ENCODE data around the gene BAIAP2. TPM values are rescaled to one million over a fixed set of nuclear protein-coding genes. Genes with fewer than 3 reads are reported as not detected.

Gene BAIAP2
- total RNA-seq, 1 donor from 2014 or later = 111 TPM

- no peak for ATAC-seq
Measured at GRCh38 chr17:81091154-81091553, 56.2 kb downstream of the BAIAP2 start.

DNA sequence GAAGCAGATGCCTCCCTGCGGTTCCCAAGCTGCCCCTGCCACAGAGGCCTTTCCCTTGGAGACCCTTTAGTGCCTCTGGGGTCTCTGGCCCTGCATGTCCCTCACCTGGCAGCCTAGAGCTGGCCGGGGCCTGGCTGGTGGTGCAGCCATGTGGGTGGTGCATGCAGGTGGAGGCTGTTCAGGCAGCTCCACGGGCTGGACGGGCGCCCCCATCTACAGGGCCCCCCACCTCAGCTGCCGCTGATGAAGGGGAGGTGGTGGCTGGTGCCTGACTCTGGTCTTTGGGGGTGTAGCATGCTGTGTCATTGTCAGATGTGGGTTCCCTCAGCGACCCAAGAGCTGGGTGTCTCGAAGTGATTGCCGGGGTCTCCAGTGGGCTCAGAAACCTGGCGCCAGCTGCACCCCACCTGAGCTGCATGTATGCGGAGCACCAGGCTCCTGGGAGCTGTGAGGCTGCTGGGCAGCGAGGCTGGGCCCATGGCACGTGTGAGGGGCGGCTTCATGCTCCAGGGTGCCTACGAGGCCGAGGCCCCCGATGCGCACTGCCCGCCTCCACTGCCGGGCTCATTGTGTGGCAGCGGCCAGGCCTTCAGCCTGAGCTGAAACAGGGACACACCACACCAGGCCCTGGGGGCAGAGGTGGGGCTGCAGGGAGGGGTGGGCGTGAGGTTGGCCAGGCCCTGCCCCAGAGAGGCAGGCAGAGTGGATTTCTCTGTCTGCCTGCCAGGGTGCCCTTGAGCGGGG is 57.0 kb downstream of the BAIAP2 start:
- no peak for ATAC-seq

DNA sequence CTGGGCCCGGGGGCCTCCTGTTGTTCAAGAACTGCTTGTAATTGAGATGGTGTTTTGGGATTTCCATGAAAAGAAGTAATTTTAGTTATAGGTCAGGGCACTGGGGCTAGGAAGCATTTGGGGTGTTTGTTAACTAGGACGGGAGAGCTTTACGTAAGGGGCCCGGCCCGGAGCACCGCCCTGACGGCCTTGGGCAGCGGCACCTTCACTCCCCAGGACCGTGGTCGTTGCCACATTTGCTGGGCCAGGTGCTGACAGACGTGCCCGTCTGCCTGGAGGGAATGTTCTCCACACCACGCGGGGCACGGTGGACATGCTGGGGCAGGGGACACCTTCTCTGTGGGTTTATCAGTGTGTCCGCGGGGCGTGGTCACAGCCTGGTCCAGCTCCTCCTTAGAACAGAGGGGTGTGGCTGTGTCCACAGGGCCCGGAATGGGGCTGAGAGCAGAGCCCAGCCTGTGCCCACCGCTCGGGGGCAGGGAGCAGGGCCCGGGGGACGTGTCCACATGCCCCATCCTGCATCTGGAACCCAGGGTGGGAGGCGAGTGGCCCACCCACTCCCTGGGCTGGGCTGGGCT is 57.7 kb downstream of the BAIAP2 start:
- ATAC-seq = peak; percentile 4

GRCh38 chr17:81093619-81094508 is 58.9 kb downstream of the BAIAP2 start:
- no peak for ATAC-seq

GRCh38 chr17:81094509-81095382 is 59.8 kb downstream of the BAIAP2 start:
- peak; percentile 79 for ATAC-seq

GRCh38 chr17:81095383-81095762 is 60.4 kb downstream of the BAIAP2 start:
- ATAC-seq = no peak

- ATAC-seq = no peak
Measured at GRCh38 chr17:81096741-81097133, 61.8 kb downstream of the BAIAP2 start.

DNA sequence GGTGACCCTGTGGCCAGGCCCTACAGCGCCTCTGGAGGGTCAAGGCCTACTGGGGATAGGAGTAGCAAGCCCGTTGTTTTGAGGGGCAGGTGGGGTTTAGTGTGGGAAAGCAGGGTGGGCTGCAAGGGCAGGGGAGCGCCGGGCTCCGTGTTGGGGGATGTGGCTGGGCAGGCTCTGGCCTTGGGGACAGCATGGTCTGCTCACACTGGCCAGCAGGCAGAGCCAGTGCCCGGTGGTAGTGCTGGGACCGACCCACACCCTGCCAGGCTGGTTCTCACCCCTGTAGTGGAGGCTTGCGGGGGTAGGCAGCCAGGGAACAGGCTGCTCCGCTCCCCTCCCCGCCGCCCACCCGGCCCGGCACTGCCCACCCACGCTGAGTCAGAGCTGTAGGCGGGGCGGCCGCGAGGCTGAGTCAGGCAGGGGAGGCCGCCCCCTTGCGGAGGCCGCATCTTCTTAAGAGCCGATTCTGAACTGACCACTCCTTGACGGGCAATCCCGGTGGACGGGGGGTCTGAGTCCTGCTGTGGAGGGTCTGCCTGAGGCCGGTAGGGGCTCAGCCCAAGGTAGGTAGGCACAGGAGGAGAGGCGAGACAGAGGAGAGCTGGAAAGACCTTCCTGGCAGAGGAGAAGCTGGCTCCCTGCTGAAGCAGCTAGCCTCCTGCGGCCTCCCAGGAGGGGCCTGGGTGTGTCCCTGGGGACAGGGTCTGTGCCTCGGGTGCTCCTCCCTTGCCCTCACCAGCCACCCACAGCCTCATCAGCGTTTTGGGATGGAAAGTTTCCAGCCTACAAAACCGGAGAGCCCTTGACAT is 62.4 kb downstream of the BAIAP2 start:
- peak; percentile 39 for ATAC-seq

- ATAC-seq = peak; percentile 25
Measured at GRCh38 chr17:81097943-81098308, 63.0 kb downstream of the BAIAP2 start.

GRCh38 chr17:81099888-81100287 is 64.9 kb downstream of the BAIAP2 start:
- ATAC-seq = no peak

DNA sequence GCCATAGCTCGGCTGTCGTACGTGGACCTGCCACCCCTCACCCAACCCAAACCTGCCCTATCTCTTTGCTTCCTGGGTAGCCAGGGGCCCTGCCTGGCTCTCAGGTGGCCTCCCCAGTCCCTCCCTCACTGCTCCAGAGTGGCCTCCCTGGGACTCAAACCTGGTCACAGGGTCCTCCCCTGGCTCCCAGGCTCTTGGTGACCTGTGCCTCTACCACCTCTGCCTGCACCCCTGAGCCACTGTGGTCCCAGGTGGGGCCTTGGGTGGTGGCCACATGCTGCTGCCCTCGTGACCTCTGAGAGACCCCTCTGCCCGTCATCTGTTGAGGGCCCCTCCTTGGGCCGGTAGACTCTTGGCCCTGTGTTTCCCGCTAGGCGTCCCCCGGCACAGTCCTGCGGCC is 65.7 kb downstream of the BAIAP2 start:
- no peak for ATAC-seq

- peak; percentile 79 for ATAC-seq
Measured at GRCh38 chr17:81101614-81102306, 66.8 kb downstream of the BAIAP2 start.

GRCh38 chr17:81102352-81102751 is 67.4 kb downstream of the BAIAP2 start:
- ATAC-seq = no peak

DNA sequence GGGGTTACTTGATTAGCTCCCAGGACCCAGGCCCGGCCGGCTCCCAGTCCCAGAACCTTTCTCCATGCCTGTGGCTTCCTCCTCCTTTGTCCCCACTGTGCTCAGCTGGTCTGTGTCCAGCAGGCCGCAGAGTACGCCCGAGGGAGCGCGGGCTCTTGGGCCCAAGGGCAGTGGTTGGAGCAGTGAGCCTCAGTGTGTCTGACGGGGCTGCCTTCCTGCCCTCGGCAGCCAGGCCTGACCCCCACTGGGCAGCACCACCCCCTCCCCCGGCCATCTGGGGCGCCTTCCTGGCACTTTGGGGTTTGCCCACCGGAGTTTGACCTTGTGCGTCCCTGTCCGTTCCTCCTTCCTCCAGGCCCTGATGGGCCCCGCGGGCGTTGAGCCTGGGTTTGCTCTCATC is 67.9 kb downstream of the BAIAP2 start:
- ATAC-seq = no peak

DNA sequence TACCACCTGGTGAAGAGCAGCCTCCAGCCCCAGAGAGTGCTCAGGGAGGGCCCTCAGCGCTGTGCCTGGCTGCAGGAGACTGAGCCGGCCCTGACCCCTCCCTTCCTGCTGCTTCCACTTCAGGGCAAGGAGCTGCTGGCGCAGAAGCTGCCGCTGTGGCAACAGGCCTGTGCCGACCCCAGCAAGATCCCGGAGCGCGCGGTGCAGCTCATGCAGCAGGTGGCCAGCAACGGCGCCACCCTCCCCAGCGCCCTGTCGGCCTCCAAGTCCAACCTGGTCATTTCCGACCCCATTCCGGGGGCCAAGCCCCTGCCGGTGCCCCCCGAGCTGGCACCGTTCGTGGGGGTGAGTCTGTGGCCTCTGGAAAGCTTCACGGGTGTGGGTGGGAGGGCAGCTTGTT is 68.4 kb downstream of the BAIAP2 start:
- ATAC-seq = no peak

DNA sequence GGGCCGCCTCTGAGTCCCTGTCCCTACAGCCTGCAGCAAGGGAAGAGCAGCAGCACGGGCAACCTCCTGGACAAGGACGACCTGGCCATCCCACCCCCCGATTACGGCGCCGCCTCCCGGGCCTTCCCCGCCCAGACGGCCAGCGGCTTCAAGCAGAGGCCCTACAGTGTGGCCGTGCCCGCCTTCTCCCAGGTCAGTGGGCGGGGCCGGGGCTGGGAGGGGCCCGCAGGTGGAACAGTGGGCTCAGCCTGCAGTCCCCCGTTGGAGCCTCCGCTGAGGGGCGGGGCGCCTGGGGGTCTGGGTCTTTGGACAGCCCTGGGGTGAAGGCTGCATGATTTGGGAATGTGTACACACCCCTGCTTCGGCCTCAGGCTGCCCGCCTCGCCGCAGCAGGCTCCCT is 71.8 kb downstream of the BAIAP2 start:
- ATAC-seq = no peak

DNA sequence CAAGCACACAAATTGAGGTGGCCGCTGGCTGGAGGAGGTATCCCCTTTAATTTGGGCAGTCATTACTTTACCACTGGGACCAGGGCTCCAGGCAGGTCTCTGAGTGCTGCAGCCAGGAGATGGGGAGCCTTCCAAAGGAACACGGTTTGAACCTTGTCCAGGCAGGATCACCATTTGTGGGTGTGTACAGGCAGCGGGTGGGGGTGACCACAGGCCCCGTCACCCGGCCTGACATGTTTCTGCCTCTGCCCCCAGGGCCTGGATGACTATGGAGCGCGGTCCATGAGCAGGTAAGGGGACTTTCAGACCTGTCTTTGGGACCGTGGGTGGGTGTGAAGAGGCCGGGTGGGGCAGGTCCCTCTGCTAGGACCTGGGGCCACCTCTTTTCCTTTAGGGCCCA is 73.3 kb downstream of the BAIAP2 start:
- peak; percentile 18 for ATAC-seq

- ATAC-seq = no peak
Measured at GRCh38 chr17:81109957-81110356, 75.0 kb downstream of the BAIAP2 start.

DNA sequence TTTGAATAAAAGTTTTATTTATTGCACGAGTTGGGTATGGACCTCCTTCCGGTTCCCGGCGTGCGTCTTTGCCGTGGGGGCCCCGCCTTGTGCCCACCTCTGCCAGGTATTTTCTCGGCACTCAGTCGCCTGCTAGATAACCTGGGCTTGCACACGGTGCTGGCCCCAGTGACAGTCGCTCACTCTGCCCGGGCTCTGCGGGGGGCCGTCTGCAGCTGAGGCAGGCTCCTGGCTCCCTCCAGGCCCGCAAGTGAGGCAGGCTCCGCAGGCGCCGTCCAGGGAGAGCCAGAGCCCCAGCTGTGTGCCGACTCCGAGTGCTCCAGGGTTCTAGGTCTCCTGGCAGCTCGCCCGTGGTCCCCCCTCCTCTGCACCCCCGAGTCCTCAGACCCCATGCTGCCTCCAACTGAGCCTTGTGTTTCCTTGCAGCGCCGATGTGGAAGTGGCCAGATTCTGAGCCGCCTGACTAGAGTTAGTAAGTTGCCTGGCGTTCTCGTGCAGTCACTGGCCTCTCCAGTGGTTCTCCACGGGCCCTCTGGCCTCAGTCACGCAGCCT is 75.6 kb downstream of the BAIAP2 start:
- ATAC-seq = no peak

DNA sequence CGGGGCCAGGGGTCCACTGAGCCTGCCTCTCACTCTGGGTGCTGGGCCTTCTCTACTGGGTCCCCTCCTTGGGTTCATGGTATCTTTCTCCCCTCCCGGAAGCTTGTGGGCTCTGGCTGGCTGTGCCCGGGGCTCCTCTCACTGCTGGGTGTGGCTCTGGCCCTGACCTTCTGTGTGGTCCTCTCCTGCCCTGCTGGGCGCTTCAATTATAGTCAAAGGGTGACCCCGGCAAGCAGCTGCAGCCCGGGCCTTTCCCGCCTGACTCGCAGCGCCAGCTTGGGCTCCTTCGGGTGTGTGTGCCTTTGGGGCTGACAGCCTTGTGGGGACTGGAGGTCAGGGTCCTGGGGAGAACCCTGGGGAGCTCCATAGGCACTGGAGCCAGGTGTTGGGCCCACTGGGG is 76.1 kb downstream of the BAIAP2 start:
- no peak for ATAC-seq

GRCh38 chr17:81112450-81112849 is 77.5 kb downstream of the BAIAP2 start:
- ATAC-seq = no peak

Data from esophagus mucosa (tissue), 1 donor.